ENCODE results near the gene SCG5.

DNA sequence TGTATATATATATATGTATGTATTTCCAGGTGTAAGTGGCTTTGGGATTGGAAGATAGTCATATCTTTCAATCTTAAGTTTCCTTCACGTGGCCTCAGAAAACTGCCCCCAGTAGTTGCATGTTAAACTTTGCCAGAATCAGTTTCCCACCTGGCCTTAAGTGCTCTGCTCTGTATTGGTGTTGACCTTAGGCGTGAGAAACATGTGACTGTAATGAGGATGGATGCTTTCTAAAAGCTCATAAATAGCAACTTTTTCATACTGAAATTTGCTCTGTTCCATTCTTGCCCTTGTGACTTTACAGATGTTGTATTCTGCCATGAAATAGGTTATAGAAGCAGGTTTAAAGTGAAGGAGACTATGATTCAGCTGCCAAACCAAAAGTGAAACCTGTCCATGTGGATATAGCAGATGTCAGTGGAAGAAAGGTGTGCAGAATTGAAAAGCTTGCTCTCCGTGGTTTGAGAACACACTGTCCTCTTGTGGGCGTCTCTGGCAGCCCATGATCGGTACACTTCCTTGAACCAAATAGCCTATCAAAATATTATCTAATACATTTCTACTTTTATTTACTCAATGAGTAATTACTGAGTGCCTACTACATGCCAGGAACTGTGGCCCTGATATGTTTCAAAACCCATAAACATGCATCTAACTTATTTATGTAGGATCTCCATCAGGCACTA lies 15.8 kb downstream of the SCG5 start:
- no peak for TF ChIP-seq CTCF (IDR thresholded peaks at IDR 0.05)
- TF ChIP-seq POLR2A (IDR thresholded peaks at IDR 0.05) = no peak

All from gastroesophageal sphincter (tissue), 3 donors.